Measurements from ENCODE around the gene LMF1. TPM values are rescaled to one million over a fixed set of nuclear protein-coding genes. Genes with fewer than 3 reads are reported as not detected.

LMF1 gene
- total and polyA plus RNA-seq, 2 of the 4 experiments (the other 2 are of a cell fraction) = 7.7 to 13.1 TPM

DNA sequence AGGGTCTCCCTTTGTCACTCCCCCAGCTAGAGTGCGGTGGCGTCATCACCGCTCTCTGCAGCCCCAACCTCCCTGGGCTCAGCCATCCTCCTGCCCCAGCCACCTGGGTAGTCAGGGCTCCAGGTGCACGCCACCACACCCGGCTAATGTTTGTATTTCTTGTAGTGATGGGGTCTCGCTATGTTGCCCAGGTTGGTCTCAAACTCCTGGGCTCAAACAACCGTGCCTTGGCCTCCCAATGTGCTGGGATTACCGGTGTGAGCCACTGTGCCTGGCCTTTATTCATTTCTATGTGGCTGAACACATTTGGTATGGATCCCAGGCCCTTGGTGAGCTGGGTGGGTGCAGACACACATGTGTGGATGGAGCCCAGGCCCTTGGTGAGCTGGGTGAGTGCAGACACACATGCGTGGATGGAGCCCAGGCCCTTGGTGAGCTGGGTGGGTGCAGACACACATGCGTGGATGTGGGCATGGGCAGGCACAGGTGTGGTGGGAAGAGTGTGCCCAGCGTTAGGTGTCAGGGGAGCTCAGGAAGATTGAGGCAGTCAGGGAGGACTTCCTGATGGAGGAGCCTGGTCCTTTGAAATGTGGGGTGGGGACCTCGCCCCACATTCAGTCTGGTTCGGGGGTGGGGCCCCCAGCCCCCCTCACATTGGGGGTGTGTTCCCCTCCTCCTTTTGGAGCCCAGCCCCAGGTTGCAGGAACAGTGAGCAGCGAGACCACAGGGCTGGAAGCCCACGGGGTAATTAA, 47.8 kb upstream of the LMF1 start:
- H2AK5ac ChIP-seq (ENCODE audit: low read depth, low read length) = no peak overlapping the region
- H2BK15ac ChIP-seq (ENCODE audit: low read depth, low read length) = no peak overlapping the region
- CTCF ChIA-PET = no interaction called here
- no peak overlapping the region for H4K91ac ChIP-seq (ENCODE audit: insufficient read depth, low read depth, low read length)
- no peak overlapping the region for H2BK20ac ChIP-seq (ENCODE audit: low read depth, low read length)
- no peaks in the 10 kb centered on the region for H3K79me1 ChIP-seq (ENCODE audit: low read depth in 1 of 2, low read length in 2 of 2)
- H3K9me1 ChIP-seq (ENCODE audit: insufficient read depth, low read length) = no peaks in the 10 kb centered on the region
- DNase-seq (no peak), ATAC-seq (ENCODE audit: low read depth) (no peak; the same call in 1 of the 2 replicates)
- H3K14ac ChIP-seq (replicated peaks; ENCODE audit: low read depth, low read length) = no peak overlapping the region
- no peak overlapping the region for H2AK9ac ChIP-seq (replicated peaks; ENCODE audit: low read depth, low read length, poor library complexity)
- no peak overlapping the region for H3K4me2 ChIP-seq (ENCODE audit: low read depth, low read length)
- H3K9ac ChIP-seq (ENCODE audit: low read depth, low read length) = no peak overlapping the region
- H3K23ac ChIP-seq (ENCODE audit: low read depth, low read length) = no peak overlapping the region
- no peak for TF ChIP-seq POLR2A (IDR thresholded peaks at IDR 0.05; ENCODE audit: low read depth, low read length)
- TF ChIP-seq SMC3 (IDR thresholded peaks at IDR 0.05; ENCODE audit: low read depth, low read length) = no peak
- TF ChIP-seq, protein P1, sequence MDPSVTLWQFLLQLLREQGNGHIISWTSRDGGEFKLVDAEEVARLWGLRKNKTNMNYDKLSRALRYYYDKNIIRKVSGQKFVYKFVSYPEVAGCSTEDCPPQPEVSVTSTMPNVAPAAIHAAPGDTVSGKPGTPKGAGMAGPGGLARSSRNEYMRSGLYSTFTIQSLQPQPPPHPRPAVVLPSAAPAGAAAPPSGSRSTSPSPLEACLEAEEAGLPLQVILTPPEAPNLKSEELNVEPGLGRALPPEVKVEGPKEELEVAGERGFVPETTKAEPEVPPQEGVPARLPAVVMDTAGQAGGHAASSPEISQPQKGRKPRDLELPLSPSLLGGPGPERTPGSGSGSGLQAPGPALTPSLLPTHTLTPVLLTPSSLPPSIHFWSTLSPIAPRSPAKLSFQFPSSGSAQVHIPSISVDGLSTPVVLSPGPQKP (IDR thresholded peaks at IDR 0.05; ENCODE audit: borderline replicate concordance, low read depth, low read length) = no peak
- no peak for TF ChIP-seq MAZ (IDR thresholded peaks at IDR 0.05; ENCODE audit: borderline replicate concordance, low read depth, low read length)
- no peak for TF ChIP-seq CEBPB (IDR thresholded peaks at IDR 0.05; ENCODE audit: low read depth, low read length)
- TF ChIP-seq, protein P2, sequence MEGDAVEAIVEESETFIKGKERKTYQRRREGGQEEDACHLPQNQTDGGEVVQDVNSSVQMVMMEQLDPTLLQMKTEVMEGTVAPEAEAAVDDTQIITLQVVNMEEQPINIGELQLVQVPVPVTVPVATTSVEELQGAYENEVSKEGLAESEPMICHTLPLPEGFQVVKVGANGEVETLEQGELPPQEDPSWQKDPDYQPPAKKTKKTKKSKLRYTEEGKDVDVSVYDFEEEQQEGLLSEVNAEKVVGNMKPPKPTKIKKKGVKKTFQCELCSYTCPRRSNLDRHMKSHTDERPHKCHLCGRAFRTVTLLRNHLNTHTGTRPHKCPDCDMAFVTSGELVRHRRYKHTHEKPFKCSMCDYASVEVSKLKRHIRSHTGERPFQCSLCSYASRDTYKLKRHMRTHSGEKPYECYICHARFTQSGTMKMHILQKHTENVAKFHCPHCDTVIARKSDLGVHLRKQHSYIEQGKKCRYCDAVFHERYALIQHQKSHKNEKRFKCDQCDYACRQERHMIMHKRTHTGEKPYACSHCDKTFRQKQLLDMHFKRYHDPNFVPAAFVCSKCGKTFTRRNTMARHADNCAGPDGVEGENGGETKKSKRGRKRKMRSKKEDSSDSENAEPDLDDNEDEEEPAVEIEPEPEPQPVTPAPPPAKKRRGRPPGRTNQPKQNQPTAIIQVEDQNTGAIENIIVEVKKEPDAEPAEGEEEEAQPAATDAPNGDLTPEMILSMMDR (conservative IDR thresholded peaks at IDR 0.05; ENCODE audit: low read depth, low read length) = no peak
- no peak for TF ChIP-seq NFE2L2 (IDR thresholded peaks at IDR 0.05; ENCODE audit: low read depth, low read length)
- TF ChIP-seq CHD1 (IDR thresholded peaks at IDR 0.05; ENCODE audit: low read depth, low read length) = no peak
- no peak for TF ChIP-seq RCOR1 (IDR thresholded peaks at IDR 0.05; ENCODE audit: insufficient replicate concordance, low read length)
- TF ChIP-seq BHLHE40 (IDR thresholded peaks at IDR 0.05; ENCODE audit: low read depth, low read length) = no peak
- TF ChIP-seq RAD21 (IDR thresholded peaks at IDR 0.05; ENCODE audit: low read length) = no peak
- TF ChIP-seq MXI1 (IDR thresholded peaks at IDR 0.05; ENCODE audit: borderline replicate concordance, low read depth, low read length) = no peak
- TF ChIP-seq MAFK (IDR thresholded peaks at IDR 0.05; ENCODE audit: low read depth, low read length) = no peak
- no peak for TF ChIP-seq RFX5 (IDR thresholded peaks at IDR 0.05; ENCODE audit: low read depth, low read length)
- no peak overlapping the region for H3K56ac ChIP-seq (ENCODE audit: extremely low read depth, insufficient read depth, low read length)
- in situ Hi-C loops (cut with MboI; ENCODE audit: low sequenced_read_pairs) = no loop called here
- H3K9me3 ChIP-seq (ENCODE audit: control insufficient read depth, insufficient read depth, low read length) = no peaks in the 10 kb centered on the region
- POLR2A ChIA-PET (ENCODE audit: unreplicated experiment) = no interaction called here
- peak overlapping the region; percentile 33 for H2AFZ ChIP-seq (replicated peaks; ENCODE audit: low read length, poor library complexity)
- H3K4me3 ChIP-seq (ENCODE audit: insufficient read depth, low read depth, low read length) = no peak overlapping the region
- no peaks in the 10 kb centered on the region for H4K20me1 ChIP-seq (ENCODE audit: insufficient read depth, low read length)
- H3K18ac ChIP-seq (ENCODE audit: low read depth, low read length) = no peak overlapping the region
- no peak overlapping the region for H2BK120ac ChIP-seq (ENCODE audit: low read depth, low read length)
- no peaks in the 10 kb centered on the region for H3K4me1 ChIP-seq (ENCODE audit: control insufficient read depth, insufficient read depth, low read length)
- intact Hi-C loops (cut with micrococcal nuclease) = no loop called here
- H3K36me3 ChIP-seq (ENCODE audit: control insufficient read depth, insufficient read depth, low read length) = no peaks in the 10 kb centered on the region
- no peak overlapping the region for H2BK5ac ChIP-seq (ENCODE audit: low read depth, low read length, poor library complexity, severe bottlenecking)
- H3K27me3 ChIP-seq (ENCODE audit: control insufficient read depth, insufficient read depth, low read length) = peaks cover 38% of the 10 kb centered on the region
- no peak overlapping the region for H3K27ac ChIP-seq (ENCODE audit: insufficient read depth, low read length)
- 100% methylated on average over 1 of the region's 15 CpGs; no CpG with 5 or more reads in 1 of the 2 experiments for WGBS, 2 experiments (ENCODE audit: extremely low coverage in 2 of 2, insufficient read length in 1 of 2)
- no TSS peak for BruUV-seq (replicated peaks)
- H4K5ac ChIP-seq (ENCODE audit: low read depth, low read length) = no peak overlapping the region
- no peak overlapping the region for H3K4ac ChIP-seq (ENCODE audit: low read depth, low read length)
- no peak overlapping the region for H4K8ac ChIP-seq (ENCODE audit: low read depth in 2 of 2, low read length in 2 of 2)
- dilution Hi-C loops (cut with HindIII; ENCODE audit: low sequenced_read_pairs, unreplicated experiment) = no loop called here
